Putamen (tissue), 1 donor: Measurements from ENCODE around the gene CCDC90B.

Experiments used
- DNase-seq: peaks from one replicate; pipeline ENCODE4 v3.0.0-alpha.2; 2016; ENCODE audit warnings: low spot score

CCDC90B gene

DNA sequence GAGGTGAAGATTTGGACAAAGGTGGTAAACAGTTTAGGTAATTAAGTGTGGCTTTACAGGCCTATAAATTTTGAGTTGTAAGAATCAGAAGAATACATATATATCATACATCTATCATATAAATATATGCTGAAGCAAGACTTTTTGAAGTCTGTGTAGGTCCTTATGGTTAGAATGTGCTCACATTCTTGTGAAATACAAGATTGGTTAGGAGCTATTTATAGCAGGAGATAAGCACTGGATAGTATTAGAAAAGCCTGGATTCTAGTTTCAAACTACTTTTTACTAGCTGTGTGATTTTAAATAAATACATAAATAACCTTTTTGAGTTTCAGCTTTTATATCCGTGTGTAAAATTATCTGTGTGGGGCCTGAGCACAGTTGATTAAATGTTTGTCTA, 50.3 kb downstream of the CCDC90B start:
- DNase-seq = no peak

DNA sequence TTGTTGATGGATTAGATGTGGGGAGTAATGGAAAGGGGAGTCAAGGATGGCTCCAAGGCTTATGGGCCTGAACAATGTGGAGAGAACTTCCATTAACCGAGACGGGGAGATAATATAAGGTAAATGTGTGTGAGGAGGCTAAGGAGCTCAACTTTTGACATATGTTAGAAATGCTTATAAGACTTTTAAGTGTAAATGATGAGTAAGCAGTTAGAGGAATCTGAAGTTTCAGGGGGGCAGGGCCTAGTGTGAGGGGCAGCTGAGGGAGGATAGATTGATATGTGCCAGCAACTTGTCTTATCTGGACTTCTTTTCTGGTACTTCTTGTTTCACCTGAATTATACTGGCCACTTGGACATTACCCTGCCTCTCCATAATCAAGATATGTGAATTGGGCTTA, 62.7 kb downstream of the CCDC90B start:
- no peak for DNase-seq

DNA sequence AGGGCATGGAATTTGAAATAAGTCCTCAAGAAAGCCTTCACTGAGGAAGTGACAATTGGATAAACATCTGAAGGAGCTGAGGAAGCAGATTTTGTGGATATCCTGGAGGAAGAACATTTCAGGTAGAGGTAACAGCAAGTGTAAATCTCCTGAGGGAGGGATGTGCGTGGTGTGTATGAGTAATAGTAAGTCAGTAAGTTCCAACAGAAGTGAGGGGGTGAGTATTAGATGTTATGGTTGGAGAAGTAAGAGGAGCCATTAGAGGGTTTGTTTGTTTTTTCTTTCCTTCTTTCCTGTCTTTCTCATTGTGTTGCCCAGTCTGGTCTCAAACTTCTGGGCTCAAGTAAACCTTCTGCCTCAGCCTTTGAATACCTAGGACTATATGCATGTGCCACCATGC, 63.7 kb downstream of the CCDC90B start:
- DNase-seq = no peak

DNA sequence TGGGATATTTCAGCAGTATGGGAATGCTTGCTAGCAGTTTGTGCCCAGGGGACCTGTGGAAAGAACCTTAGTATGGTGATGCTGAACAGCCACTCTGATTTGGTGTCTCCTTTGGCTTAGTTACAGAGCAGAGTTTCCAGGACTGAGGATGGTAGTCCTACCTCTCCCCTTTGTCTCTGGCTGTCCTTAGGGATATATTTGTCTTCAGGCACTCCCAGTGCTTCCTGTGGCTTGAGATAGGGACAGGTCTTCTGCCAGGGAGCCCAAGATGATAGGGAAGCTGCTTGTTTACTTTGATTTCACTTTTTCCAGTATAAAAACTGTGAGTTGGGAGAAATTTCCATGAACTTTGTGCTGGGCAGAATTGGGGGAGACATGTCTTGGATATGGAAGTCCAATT, 64.5 kb downstream of the CCDC90B start:
- DNase-seq = no peak

DNA sequence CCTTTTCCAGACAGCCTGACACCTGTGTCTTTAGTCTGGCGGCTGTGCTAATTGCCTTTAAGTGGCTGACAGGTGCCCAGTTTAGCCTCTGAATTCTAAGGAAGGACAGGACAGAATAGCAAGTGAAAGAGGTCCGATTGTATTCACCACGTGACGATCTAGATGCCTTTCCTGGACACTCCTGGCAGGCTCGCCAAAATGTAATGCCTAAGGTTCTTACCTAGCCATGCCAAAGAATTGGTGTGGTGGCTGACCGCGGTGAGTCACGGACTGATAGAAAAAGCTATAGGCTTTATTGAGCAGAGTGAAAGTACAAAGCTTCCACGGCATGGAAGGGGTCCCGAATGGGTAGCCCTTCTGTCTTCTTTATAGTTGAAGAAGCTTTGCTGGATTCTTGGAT, 65.9 kb downstream of the CCDC90B start:
- no peak for DNase-seq

DNA sequence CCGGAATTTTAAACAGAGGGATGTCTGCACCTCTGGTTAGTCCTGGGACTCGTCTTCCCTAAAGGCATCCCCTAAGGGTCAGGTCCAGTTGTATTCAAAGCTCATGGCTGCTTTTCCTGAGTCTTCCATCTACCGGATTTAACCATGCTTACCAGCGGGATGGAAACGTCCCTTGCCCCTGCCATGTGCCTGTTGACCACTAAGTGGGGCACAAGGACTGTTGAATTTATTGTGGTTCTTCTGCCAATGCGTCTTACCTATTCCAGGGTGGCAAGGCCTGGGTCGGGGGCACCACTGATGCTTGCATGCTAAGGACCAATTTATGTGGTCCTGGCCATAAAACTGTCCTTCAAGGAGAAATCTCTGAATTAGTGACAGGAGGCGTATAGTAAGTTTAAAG, 67.1 kb downstream of the CCDC90B start:
- no peak for DNase-seq
